HPDE6-E6E7 (cell line): ENCODE measurements around the gene TNS2.

Experiments used
- DNase-seq: peaks from one replicate; pipeline ENCODE4 v3.0.0; 2011; ENCODE audit warnings: missing footprints; ENCODE audit errors: extremely low spot score

TNS2 gene

DNA sequence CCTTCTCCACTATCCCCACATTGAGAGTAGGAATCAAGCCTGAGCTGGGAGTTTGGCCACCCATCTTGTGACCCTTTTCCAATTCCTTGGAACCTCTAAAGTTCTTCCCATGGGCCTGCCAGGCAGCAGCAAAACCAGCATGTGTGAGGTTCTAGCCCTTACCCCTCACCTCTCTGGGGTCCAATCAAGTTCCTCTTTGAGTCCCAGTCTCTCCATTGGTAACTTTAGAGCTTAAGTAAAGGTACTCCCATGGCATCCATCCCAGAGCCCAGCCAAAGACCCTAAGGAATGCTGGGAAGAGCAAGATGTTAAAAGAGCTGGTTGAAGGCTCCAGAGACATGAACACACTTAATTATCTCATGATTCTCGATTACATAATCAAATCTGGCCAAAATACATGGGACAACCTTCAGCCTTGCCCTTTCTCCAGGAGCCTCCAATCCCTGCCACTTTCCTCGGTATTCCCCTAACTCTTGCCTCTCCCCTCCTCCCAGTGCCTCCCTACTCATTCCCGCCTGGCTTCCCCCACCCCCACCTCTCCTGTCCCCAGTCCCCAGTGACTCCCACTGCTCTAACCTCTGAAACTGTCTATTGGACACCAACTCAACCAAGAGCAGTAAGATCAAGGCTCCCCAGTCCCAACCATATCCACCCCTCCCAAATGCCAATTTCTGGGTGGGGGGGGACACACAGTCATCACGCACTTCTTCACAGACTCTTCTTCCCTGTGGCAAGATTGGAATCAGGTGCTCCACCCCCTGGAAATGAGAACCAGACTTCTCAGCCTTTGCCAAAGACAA lies 4.8 kb upstream of the TNS2 start:
- no peak for DNase-seq

DNA sequence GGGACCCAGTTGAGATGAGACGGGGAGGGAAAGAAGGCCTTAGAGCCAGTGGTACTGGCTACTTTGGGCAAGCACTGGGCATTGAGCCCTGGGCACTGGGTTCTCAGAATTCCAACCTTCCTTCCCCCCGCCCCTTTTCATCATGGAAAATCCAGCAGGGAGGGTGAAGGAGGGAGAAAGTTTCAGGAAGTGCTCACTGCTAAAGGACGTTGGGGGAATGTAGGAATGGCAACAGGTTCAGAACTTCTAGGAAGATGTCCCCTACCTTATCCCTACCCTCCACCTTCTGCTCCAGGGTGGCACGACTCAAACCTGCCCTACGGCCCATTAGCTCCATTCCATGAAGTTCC lies 4.2 kb upstream of the TNS2 start:
- DNase-seq: no peak

DNA sequence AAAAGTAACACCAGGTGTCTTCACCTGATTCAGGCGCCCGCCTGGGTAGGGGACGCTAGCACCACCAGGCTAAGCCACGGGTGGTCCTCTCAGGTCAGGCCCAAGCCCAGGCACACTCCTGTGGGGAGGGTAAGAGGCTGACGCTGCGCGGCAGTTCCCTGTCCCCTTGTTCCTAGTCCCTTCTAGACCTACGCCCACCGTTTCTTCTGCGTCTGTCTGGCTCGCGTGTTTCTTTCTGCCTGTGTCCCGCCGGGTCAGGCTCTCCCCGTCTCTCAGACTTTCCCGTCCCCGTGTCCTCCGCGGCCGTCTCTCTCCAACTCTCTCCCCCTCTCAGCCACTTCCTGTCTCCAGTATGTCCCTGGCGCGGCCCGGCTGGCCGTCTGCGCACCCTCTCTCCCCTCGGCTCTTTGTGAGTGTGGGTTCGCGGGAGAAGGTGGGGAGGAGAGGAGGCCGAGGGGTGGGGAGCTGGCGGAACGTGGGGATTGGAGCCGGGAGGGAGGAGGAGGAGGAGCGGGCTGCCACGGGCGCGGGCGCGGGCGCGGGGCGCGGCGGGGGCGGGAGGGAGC lies 3.1 kb upstream of the TNS2 start:
- DNase-seq: no peak

DNA sequence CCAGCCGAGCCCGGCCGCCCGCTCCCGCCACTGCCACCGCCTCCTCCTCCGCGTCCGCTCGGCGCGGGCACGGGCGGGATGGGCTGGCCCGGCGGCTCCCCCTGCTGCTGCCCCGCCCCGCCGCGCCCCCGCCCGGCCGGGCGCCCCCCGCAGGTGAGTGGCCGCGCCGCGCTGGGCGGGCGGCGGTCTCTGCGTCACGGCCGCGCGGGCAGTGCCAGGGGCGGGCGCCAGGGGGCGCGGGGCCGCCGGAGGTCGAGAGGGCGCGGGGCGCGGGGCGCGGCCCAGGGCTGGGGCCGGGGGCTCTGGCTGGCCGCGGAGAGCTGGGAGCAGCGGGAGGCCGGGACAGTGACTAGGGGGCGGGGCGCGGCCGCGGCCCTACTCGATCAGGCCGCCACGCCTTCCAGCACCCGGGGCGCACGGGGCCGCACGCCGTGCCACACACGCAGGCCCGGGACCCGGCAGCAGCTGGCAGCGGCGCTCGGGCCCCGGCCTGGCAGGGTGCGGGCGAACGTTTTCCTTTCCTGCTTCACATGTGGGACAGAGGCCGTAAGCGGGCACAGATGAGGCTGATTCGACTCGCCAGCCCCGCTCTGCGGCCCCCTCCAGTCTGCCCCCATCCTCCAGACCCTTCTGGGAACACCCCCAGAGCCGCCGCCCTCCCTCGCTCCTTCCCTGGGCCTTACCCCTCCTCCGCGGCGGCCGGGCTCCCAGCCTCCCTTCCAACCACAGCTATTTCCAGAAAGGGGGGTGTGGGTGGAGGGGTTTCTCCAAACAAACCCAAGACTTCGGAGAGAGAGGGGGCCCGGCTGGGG lies 2.4 kb upstream of the TNS2 start:
- DNase-seq: peak; percentile 64

DNA sequence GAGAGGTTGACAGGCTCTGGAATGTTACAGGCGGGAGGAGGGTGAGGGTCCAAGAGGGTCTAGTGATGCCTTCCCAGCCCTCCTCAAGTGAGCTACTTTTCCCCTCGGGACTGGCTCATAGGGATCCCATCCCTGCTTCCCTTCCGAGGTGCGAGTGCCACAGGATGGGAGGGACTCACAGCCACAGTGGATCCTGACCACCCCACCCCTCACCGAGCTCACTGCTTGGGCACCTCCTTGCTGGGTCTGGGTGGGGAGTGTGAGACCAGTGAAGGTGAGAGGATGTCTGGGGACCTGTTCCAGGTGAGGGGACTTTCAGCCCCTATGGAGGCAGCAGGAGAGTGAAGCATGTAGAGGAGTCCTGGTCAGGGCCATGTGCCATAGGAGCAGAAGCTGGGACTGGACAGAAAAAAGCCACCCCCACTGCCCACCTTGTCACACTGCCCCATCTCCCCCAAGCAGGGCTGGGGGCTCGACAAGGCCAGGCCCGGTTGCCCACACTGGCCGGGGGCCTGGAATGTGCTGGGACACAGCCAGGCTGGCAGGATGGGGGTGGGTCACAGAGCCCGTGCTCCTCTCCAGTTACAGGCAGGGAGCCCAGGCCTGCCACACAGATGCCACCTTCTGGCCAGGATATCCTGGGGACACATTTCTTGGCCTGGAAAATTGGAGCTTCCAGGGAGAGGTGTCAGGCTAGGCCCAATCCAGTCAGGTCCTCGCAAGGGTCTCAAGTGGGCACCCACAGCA lies 1.7 kb upstream of the TNS2 start:
- DNase-seq: no peak

DNA sequence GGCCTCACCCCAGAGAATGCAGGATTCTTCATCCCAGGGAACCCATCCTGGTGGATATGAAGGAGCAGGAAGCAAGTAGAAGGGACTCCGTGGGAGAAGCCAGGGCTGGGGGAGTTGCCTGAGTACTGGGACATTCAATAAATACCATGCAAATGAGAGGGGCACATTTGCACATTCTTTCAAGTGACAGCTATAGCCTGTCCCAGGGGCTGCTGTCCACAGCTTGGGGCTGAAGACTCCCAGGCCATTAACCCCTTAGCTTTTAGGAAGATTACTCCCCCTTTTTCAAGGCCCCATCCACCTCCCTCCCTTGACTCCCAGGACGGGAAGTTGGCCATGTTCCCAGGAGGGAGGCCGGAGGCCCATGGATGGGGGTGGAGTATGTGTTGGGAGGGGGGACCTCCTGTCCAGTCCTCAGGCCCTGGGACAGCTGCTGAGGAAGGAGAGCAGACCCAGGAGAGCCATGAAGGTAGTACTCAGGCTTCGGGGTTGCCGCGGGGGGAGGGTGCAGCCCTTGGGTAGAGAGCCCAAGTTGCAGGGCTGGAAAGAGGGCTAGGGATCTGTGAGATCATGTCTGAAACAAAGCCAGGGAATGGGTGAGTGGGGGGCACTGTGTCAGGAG lies 974 bp upstream of the TNS2 start:
- no peak for DNase-seq

DNA sequence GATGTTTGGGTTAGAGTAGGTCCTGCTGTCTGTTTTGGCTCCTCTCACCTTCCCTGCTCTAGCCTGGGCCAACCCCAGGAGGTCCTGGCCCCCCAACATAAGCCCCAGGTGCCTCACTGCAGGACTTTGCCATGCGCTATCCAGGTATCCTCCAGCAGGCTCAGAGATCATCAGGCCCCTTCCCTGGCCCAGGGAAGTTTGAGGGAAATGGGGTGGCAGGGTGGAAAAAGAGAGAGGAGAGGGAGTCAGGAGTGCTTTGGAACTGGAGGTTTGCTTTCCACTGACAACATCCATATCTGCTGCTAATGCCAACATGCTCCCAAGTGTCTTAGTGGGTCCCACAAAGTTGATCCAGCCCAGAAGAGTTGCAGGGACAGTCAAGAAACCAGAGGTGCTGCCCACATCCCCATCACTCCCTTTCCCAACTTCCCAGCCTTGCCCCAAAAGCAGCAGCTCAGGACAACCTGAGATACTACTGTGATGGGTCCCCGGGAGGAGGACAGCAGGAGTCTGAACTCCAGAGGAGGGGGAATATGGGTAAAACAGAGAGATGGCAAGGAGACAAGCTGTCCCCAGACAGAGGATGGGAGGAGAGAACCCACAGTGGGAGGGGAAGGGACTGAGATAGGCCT lies 677 bp downstream of the TNS2 start:
- no peak for DNase-seq

DNA sequence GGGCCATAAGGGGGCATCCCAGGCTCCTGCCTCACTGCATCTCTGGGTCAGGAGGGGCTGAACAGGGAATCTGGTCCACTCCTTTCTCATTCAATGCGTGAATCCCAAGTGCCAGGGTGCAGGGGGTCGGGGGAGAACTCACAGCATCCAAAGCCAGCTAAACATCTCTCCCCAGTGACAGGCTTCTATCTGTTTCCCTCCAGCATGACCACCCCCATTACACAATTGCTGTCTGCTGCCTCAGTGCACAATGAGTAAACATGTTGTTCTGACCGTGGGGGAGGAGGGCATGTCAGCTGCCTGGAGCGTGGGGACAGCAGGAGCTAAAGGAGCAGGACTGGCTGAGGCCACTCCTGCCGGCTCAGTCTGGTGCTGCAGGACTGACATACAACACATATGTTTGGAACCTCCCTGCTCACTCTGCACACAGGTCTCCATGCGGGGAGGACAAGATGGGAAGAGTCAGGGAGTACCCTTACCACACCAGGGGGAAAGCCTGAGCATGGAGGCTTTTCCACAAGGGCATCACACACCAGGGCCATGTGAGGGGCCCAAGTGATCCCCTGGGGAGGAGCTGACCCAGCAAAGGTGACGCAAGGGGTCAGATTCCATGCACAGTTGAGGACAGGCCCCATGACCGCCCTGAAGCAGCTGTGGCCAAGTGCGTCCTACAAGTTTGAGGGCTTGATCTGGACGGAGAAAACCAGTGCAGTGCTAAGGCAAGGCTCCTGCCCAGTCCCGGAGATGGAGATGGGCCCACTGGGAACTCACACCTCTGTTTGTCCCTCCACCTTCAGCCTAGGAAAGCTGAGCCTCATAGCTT lies 1.4 kb downstream of the TNS2 start:
- no peak for DNase-seq

DNA sequence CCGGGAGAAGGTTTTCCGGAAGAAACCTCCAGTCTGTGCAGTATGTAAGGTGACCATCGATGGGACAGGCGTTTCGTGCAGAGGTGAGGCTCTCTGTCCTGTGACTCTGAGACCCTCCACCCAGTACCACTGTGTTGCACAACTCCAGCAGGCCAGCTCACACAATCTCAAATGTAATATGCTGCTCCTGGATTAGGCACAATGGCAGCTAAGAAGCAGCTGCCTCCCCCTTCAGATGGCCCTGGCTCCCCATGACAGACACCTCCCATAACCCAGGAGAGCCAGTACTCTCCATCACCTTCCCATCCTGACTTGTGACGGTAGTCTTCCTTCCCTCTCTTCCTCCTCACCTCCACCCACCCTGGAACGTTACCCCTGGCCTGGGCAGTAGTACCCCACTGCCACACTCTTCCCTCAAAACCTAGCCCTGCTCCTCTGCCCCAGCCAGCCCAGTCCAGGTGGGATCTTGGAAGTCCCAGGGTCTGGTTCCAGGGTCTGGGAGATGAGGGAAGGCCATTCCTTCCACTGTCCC lies 2.1 kb downstream of the TNS2 start:
- DNase-seq: no peak

DNA sequence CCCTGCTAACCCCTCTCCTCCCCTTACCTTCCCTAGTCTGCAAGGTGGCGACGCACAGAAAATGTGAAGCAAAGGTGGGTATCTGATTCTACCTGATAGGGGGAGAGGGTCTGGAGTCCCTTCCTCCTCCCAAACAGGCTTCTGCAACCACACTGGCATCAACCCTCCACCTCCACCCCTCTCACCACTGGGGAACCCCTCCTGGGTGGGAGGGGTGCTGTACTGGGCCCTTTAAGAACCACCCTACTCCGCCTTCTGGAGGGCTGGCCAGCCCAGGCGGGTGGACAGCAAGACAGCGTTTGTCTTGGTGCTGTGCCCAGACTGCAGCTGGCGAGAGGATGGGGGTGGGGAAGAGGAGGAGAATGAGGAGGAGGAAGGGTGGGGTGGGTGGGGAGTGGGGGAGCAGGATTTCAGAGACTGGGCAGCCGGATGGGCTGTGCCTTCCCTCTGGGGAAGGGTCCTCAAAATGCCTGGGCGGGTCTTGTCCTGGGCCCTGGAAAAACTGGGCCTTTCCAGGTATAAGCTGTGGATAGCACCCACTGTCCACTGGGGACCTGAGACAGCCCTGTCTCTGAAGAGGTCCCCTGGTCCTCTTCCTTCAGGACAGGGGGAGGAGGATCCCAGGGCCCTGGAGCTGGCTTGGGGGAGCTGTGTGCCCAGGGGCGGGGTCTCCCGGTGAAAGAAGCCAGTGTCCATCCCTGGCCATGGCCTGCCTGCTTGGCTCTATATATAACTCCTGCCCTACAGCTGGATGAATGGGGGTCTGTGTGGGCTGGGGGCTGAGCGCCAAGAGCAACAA lies 2.8 kb downstream of the TNS2 start:
- DNase-seq: no peak

DNA sequence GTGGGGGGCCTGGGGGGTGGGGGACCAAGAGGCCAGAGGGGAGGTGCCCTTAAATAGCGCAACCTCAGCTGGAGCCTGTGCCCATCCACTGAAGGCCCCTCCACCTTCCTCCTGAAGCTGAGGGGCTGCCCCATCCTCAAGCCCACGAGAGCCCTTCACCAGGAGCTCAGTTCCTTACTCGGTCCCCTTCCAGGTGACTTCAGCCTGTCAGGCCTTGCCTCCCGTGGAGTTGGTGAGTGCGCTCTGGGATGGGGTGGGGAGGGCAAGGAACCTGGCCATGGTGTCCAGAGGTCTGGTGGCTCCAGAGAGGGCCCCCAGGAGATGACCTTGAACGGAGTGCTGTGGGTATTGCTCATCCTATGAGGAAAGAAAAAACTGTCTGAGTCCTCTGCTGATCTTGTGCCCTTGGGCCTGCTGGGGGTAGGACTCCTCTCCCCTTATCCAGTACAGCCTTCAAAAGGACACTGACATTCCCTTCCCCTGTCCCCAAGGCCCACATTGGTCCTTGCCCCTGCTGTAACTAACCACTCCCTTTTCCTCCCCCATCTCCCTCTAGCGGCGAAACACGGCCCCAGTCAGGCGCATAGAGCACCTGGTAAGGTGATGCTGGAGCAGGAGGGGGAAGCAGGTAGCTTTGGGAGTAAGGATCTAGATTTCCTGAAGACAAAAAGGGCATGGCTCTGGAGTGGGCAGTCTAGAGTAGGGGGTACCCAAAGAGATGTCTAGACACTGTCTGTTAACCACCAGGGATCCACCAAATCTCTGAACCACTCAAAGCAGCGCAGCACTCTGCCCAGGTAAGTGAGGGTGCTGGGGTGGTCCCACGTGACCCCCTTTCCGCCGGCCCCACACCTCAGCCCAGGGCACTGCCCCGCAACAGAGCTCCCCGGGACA lies 3.6 kb downstream of the TNS2 start:
- peak; percentile 59 for DNase-seq

DNA sequence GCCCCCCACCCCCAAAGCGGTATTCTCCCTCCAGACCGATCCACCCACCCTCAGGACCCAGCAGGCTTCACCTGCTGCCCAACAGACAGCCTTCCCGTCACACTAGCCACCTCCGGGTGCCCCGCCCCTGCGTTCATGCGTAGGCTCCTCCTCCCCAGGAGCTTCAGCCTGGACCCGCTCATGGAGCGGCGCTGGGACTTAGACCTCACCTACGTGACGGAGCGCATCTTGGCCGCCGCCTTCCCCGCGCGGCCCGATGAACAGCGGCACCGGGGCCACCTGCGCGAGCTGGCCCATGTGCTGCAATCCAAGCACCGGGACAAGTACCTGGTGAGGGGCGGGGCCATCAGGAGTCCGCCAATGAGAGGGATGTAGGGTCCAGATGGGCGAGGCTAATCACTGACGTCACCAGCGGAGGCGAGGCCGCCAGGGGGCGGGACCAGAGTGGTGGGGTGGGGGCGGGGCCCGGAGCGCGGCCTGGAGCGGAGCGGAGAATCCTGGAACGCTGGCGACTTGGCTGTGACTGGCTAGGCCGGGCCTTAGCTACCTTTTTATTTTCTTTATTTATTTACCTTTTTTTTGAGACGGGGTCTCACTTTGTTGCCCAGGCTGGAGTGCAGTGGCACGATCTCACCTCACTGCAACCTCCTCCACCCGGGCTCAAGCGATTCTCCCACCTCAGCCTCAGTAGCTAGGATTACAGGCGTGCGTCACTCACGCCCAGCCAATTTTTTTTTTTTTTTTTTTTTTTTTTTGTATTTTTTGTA lies 4.4 kb downstream of the TNS2 start:
- DNase-seq: peak; percentile 95

DNA sequence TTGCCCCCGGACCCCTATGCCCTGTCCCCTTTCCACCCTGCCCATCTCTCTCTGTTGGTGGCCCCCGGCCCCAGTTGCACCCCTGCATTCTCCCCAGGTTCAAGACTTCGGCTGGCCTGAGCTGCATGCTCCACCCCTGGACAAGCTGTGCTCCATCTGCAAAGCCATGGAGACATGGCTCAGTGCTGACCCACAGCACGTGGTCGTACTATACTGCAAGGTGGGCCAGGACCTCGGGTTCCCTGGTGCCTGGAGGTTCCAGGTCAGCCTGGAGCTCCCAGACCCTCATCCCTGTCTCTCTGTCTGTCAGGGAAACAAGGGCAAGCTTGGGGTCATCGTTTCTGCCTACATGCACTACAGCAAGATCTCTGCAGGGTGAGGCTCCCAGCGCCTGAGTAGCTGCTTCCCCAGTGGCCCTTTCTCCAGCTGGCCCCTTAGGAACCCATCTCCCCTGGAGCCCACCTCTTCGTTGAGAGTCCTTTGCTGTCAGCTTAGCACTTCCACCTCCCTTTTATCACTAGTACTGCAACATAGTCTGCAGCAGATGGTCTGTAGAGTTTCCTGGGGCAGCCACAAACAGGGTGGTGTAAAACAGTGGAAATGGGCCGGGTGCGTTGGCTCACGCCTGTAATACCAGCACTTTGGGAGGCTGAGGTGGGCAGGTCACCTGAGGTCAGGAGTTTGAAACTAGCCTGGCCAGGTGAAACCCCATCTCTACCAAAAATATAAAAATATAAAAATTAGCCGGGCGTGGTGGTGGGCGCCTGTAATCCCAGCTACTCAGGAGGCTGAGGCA lies 5.8 kb downstream of the TNS2 start:
- DNase-seq: no peak

DNA sequence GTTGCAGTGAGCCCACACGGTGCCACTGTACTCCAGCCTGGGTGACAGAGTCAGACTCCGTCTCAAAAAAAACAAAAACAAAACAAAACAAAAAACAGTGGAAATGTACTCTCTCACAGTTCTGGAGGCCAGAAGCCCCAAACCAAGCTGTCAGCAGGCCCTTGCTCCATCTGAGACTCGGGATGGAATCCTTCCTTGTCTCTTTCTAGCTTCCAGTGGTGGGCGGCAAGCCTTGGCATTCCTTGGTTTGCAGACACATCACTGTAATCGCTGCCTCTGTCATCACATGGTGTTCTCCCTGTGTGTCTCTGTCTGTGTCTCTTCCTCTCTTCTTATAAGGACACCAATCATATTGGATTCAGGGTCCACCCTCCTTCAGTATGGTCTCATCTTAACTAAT lies 6.4 kb downstream of the TNS2 start:
- no peak for DNase-seq

DNA sequence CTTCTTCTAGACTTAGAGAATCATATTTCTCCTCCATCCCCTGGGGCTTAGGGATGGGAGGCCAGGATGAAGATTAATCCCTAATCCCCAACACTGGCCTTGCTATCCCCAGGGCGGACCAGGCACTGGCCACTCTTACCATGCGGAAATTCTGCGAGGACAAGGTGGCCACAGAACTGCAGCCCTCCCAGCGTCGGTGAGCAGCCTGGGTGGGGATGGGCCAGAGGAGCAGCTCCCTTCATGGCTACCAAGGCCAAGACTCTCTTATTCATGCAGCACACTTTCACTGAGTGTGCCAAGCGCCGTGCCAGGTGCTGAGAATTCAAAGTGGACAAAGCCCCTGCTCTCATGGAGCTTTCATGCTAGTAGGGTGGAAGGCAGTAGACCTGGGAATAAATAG lies 7.0 kb downstream of the TNS2 start:
- DNase-seq: no peak

DNA sequence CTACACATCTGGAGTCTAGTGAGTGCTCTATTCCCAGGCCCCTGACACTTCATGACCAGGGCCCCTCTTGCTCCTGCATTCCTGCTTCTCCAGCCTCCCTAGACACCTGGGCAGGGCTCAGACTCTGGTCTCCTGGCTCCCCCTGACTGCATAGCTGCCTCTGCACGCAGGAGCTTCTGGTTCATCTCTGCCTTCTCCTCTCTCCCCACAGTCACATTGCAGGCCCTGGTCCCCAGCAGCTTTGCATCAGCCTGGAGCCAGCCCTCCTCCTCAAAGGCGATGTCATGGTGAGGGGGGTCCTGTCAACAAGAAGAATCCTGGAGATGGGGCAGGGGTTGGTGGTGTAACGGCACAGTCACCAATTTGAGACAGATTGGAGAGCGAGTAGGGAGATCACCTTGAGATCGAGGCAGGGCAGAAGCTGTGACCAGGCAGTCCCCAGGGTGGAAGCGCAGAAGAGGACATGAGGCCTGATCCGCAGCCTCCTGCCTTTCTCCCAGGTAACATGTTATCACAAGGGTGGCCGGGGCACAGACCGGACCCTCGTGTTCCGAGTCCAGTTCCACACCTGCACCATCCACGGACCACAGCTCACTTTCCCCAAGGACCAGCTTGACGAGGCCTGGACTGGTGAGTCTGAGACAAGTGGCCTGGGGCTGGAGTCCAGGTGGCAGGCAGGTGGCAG lies 8.1 kb downstream of the TNS2 start:
- DNase-seq: no peak
